Colon (tissue), 2 donors: Measurements from ENCODE around the gene HOXC11.

ENCODE experiments used
- FAIRE-seq: peaks from 2 replicates; lab custom pipeline; 2012; peaks lifted over from hg19 to GRCh38; lab: Jason Lieb, UNC
- donor health status: control.
- donor health status: control.

The HOXC11 gene

GRCh38 chr12:53972722-53973235 lies at the start of gene HOXC11:
Gene HOXC11, plus strand, starts transcription at chr12:53973126. Its CDS starts 116 bp downstream, at chr12:53973242.
- FAIRE-seq = no peak

- no peak for FAIRE-seq
Observed at GRCh38 chr12:53924521-53925405, 48.2 kb upstream of the HOXC11 start.

DNA sequence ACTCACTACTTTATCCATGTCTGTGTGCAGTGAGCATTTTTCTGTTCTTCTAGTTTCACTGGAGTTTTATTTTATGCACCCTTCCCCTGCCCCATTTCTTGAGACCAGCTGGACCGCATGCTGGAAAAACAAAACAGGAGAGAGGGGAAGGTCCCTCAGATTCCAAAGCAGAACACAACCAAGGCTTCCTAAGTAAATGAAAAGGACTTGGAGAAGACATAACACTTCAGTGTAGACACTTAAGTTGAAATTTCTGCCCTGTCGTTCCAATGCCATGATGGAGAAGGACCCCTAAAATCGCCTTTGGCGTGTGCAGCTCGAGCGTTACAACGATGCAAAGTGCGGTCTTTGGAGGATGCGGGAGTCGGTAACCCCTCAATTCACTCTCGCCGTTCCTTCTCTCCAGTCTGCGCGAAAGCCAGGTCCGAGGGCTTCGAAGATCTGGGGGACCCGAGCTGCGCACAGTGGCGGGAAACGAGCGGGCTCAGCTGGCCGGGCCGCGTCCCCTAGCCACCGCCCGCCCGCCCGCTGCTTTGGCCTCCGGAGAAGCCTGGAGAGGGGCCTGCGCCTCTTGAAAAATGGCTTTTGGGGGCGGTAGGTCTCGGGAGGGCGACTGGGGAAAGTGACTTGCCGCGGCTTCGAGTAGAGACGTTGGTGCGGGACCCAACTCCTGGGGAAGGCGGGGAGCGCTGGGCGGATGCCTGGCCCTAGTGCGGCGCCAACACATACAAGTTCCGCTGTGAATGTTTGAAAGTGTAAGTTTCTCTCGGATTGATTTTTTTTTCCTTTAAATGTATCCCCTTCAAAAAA lies 45.5 kb upstream of the HOXC11 start:
- FAIRE-seq = no peak

- no peak for FAIRE-seq
Observed at GRCh38 chr12:53928054-53928835, 44.7 kb upstream of the HOXC11 start.

GRCh38 chr12:53929527-53929926 lies 43.4 kb upstream of the HOXC11 start:
- FAIRE-seq = no peak

DNA sequence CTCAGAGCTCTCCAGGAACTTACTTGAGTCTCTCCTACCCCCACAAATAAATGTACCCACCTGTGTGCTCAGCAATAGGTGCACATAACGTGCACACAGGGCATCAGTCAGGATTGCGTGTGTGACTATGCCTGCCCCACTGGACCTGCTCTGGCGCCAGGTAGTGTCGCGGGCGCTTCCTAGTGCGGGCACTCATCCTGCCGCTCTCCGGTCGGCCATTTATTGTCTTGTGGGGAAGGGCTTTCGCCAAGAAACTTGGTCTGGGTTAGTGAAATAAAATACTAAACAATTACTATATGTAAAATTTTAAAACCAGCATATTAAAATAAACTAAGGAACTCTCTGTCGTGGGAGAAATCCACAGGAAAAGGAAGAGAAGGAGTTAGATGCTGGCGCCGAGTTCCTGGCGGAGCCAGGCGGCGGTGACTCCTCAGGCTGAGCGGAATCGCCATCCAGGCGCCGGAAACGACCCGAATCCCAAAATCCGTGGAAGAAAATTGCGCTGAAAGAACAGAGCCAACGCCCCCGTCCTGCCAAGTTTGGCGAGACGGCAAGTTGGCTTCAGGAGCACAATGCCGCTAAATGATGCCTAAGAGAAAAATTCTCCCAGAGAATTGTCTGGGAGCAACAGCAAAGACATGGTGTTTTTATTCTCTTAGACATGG lies 42.2 kb upstream of the HOXC11 start:
- no peak for FAIRE-seq

GRCh38 chr12:53931844-53932581 lies 40.9 kb upstream of the HOXC11 start:
- no peak for FAIRE-seq

DNA sequence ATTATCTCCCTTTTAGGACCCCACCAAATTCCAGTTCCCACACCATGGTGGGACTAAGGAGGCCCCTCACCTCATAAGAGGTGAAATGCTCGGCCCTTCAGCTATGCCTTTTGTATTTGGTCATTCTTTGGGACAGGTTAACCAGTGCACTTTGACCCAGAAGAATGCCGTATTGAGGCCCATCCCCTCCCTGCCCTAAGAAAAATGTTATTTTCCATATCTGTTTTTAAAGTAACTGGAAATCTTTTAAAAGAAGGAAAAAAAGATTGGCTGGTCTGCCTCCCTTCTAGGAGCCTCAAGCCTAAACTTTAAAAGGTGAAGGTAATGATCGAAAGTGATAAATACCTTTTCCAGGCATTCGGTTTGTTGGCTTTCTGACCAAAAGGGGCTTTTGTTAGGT lies 40.0 kb upstream of the HOXC11 start:
- FAIRE-seq = no peak

DNA sequence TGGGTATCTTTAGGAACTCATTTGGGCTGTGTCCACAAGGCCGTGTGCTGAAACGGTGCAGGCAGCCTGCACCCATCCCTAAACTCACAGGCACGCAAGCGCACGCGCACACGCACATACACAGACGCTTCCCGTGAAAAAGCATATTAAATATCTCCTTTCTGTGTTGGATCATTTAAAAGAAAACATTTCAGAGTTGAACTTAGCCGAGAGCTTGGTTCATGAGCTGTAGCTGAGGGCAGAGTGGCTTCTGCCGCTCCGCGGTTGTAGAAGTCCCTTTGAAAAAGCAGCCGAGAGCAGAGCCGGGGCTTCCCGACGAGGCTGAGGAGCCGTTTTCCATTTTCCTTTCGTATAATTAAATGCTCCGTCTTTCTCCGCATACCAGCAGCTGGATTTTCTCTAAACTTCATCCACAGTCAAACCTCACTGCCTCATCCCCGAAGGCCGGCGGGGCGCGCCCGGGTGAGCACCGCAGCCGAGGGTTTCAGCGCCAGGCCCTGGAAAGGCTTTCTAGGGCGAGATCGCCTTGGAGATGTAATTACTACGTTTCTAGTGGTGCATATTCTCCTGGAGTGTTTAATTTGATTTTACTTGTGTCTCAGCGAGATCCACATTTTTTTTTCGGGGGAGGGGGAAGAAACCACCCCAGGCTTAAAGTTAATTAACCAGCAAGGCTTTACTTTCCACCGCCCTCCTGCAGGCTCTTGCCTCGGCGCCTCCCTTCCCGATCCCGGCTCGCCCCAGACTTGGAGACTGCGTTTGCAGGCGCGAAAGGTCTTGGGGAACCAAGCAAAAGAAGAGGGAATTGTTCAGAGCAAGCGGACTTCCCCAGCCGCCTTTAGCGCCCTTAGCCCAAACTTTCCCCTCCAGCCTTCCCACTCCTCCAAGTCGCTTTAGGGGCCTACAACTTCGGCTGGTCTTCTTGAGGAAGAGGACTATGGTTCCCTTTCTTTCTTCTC lies 37.3 kb upstream of the HOXC11 start:
- no peak for FAIRE-seq

GRCh38 chr12:53937099-53937498 lies 35.8 kb upstream of the HOXC11 start:
- no peak for FAIRE-seq

- FAIRE-seq = no peak
Observed at GRCh38 chr12:53937596-53938325, 35.2 kb upstream of the HOXC11 start.

GRCh38 chr12:53938326-53939140 lies 34.4 kb upstream of the HOXC11 start, which contains the start of gene HOXC13:
Gene HOXC13, plus strand, starts transcription at chr12:53938831. Its CDS starts 76 bp downstream, at chr12:53938907.
- no peak for FAIRE-seq

DNA sequence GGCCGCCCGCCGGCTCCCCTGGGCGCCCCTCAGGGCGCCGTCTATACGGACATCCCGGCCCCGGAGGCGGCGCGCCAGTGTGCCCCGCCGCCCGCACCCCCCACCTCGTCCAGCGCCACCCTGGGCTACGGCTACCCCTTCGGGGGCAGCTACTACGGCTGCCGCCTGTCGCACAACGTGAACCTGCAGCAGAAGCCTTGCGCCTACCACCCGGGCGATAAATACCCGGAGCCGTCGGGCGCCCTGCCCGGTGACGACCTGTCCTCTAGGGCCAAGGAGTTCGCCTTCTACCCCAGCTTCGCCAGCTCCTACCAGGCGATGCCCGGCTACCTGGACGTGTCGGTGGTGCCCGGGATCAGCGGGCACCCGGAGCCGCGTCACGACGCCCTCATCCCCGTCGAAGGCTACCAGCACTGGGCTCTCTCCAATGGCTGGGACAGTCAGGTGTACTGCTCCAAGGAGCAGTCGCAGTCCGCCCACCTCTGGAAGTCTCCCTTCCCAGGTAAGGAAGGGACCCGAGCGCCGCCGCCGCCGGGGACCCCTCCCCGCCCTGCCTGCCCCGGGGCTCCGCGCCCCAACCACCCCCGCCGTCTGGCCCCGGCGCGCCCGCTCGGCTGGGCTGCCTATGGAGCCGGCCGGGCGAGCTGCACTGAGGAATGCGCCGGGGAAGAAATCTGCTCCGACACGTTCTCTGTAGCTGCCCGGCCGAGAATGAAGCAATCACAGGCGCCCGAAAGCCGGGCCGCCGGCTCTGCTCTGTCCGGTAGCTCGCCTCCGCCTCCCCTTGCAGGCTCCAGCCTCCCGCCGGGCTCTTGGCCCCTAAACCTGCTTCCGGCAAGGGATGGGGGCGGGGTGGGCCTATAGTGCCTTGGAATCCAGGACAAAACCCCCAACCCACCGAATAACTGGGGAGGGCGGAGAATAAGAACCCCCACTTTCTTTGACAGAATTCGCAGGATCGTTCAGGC lies 33.5 kb upstream of the HOXC11 start:
- no peak for FAIRE-seq

DNA sequence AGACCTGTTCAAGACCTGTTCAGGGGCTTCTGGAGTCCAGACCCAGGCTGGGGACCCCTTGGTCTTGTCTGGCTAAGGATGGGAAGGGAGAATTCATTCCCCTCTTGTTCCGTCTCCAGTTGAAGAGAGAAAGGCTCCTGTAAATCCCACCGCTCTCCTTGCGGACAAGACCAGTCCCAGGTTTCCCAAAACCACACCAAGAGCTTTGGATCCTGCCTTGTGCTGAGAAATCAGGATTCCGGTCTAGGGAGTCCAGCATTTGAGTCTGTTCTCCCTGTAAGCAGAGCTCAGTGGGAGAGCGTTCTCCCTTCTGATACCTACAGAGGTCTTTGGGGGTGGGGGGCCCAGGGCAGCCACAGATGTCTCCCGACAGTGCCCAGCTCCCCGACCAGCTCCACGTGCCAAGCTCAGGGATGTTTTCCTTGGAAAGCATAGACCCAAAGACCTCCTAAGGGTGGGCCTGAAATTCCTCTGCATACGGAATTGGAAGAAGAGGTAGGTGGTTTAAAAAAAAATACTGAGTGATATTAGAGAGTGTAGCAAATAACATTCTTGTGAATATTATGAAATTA lies 32.4 kb upstream of the HOXC11 start:
- FAIRE-seq = no peak

DNA sequence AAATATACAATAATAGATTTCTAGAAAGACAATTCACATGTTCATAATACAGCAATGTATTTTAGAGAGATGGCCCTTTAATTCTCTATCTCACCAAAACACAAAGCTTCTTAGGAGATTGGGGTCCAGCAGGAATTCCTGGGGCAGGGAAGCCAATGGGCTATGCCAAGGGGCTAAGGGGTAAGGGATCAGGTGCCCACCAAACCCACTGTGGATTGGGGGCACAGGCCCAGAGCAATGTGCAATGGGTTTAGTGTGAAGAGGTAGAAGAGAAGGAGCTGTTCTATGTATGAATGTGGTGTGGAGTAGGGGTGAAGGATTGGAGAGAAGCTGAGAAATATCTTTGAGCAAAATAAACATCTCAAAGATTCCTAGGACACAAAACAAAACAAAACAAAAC lies 31.7 kb upstream of the HOXC11 start:
- FAIRE-seq = no peak

DNA sequence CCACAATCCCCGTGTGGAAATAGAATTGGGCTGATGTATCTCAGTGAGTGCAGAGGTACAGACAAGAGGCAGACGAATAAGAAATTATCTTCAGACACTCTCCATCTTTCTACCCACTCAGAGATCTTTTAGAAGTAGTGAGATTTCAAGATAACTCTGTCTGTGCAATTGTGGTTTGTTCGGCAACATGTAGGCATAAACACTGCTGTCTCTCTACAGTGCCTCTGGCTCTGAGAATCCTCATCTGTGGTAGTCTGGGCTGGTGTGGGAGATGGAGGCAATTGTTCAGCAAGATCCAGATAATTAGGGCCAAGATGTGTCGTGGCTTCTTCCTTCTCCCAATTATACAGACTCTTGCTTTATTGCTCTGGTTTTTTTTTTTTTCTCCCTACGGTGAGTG lies 31.2 kb upstream of the HOXC11 start:
- FAIRE-seq = no peak
